22Rv1 (cell line): Measurements from ENCODE around the gene KIFC3.
"Not testable (repeated sequence)": the region's sequence is repeated elsewhere in the genome, so short reads cannot be mapped to it uniquely, and the experiment has no call there.

Experiments
- H3K27ac ChIP-seq: fragments of 450-650 bp; 2 replicates; pipeline ENCODE4 v1.5.1; 2017
- CTCF ChIP-seq: fragments of 450-650 bp; IDR thresholded peaks from 2 replicates; pipeline ENCODE4 v1.5.1; 2017; ENCODE audit warnings: mild to moderate bottlenecking
- ZFX ChIP-seq: fragments of 450-650 bp; IDR thresholded peaks from 2 replicates; pipeline ENCODE4 v1.6.1; 2017; ENCODE audit warnings: antibody characterized with exemption, borderline replicate concordance

KIFC3 gene

GRCh38 chr16:57720142-57720575 is 82.1 kb downstream of the KIFC3 start:
- no peak overlapping the region for H3K27ac ChIP-seq
- TF ChIP-seq ZFX (no peak), CTCF (peak; percentile 71)

- H3K27ac ChIP-seq: no peak overlapping the region
- TF ChIP-seq ZFX (no peak), CTCF (no peak)
These were observed 88.2 kb downstream of the KIFC3 start for GRCh38 chr16:57714047-57714446.

GRCh38 chr16:57713596-57713995 is 88.7 kb downstream of the KIFC3 start:
- no peak overlapping the region for H3K27ac ChIP-seq
- TF ChIP-seq ZFX (no peak), CTCF (no peak)

- H3K27ac ChIP-seq: not testable (repeated sequence)
These were observed 89.7 kb downstream of the KIFC3 start for GRCh38 chr16:57712569-57712968.

- TF ChIP-seq ZFX (no peak), CTCF (no peak)
- H3K27ac ChIP-seq: no peak overlapping the region
These were observed 90.3 kb downstream of the KIFC3 start for GRCh38 chr16:57711993-57712392.

- TF ChIP-seq CTCF (no peak), ZFX (no peak)
- no peak overlapping the region for H3K27ac ChIP-seq
These were observed 90.9 kb downstream of the KIFC3 start for GRCh38 chr16:57711346-57711745.

GRCh38 chr16:57709663-57710062 is 92.6 kb downstream of the KIFC3 start:
- H3K27ac ChIP-seq: no peak overlapping the region

More at GRCh38 chr16:57709663-57710062, 92.6 kb downstream of the KIFC3 start:
- TF ChIP-seq ZFX (no peak), CTCF (no peak)
